NCI-H2081 (cell line): ENCODE measurements around the gene ST3GAL4.

Experiments used
- DNase-seq, 2 experiments: peaks; one replicate each; lab custom pipeline; 2025; lab: John Stamatoyannopoulos, UW

The ST3GAL4 gene

GRCh38 chr11:126426820-126427749 lies 71.6 kb downstream of the ST3GAL4 start:
- DNase-seq: no peak

DNA sequence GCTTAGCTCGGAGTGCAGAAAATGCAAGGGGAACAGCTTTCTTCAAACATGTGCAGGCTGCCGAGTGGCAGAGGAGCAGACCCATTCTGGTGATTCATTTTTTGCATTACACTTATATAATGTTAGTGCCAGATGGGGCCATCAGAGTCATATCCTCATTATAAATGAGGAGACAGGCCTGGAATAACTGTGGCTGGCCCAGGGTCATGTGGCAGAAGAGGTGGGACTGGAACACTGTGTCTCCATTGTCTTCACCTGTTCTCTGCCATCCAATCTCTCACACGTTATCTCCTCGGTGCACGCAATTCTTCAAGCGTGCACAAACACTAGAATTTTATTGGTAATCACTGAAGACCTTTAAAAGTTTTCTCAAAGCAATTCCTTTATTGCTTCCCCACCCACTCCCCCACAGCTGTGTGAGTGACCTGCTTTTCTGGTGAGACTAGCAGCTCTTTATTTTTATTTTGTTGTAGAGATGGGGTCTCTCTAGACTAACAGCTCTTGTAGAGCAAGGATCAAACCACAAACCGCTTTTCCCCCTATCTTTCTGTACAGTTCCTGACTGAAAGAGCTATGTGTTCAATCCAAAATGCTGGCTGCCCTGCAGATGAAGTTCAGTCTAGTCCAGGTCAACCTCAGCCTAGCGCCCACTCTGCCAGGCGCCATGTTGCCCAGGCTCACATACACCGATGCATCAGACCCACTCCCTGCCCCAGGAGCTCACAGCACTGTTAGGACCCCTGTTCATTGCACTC lies 75.3 kb downstream of the ST3GAL4 start:
- DNase-seq: no peak

GRCh38 chr11:126431401-126432064 lies 76.0 kb downstream of the ST3GAL4 start:
- no peak for DNase-seq

DNA sequence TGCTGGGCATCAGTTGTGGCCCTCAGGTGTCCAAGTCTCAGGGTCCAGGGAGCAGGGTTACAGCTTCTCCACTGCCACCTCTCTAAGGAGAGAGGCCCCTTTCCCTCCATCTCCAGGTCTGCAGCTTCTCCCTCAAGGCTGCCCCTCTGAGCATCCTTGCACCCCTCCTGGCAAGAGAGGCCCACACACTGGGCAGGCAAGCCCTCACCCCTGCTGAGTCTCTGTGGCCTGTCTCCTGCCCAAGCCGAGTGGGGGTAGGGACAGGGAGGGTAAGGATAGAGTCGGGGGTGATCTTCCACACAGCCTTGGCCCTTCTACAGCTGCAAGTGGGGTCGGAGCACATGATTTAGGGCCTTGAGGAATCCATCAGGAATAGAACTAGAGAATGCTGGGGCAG lies 76.6 kb downstream of the ST3GAL4 start:
- no peak for DNase-seq

GRCh38 chr11:126432525-126432924 lies 77.0 kb downstream of the ST3GAL4 start:
- no peak for DNase-seq

- DNase-seq: no peak
Measured at GRCh38 chr11:126433244-126433846, 77.9 kb downstream of the ST3GAL4 start.

GRCh38 chr11:126433989-126434949 lies 78.8 kb downstream of the ST3GAL4 start:
- DNase-seq: no peak

DNA sequence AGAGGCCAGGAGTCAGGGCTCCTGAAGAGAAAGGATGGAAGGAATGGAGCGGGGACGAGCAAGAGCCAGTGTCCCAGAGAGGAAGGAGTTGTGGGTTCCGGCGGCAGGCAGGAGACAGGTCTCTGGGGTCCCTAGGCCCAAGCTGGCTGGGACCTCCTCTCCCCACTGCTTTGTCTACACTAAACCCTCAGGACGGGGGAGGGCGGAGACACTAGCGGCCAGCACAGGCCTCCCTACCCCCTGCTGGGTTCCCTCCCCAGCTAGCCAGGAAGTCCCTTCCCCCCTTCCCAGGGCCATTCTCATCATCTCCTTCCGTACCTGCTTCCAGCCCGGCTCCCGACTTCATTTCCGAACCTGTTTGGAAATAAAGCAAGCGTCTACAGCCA lies 79.5 kb downstream of the ST3GAL4 start:
- DNase-seq: no peak

- no peak for DNase-seq
Measured at GRCh38 chr11:126436209-126436755, 80.8 kb downstream of the ST3GAL4 start.

DNA sequence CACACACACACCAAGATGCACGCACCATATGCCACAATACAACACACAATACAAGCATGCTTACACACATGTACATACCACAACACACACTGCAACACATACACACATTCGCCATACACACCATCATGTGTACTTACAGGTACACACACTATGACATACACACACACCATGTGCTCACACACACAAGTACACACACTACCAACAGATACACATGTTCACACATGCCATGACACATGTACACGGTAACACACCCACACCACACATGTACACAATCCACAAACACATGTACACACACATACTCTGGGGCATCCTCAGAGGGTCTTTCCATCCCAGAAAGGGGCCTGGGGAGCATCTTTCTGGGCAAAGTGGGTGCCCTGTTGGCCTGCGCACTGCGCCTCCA lies 82.2 kb downstream of the ST3GAL4 start:
- no peak for DNase-seq

DNA sequence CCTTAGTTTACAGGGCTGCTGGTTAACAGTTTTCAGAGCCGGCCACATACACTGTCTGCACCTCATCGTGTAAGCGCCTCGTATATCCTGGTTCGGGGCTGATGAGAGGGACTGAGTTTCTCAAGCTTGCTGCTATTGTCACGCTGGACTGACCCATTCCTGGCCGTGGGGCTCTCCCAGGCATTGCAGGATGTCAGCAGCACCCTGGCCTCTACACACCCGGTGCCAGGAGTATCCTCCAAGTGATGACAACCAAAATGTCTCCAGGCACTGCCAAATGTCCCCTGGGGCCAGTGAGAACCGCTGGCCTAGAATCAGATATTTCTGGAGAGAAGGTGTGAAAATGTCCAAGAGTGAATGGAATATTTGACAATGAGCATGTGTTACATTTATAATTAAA lies 82.8 kb downstream of the ST3GAL4 start:
- no peak for DNase-seq

DNA sequence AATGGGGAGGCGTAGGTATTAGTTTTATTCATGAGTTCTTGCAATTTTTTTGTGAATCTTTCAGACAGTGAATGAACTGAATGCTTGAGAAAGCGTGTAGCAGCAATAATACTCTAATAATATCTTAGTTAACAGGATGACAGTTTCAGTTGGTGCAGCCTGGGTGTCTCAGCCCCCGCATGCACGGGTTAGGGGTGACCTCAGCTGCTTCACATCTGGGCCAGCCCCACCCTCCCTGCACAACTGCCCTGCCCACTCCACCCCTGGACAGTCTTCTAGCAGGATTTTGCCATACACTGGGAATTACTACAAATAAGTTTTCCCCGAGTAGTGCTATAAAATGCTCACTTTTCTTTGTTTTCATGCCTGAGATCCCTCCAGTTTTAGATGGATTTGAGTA lies 83.2 kb downstream of the ST3GAL4 start:
- no peak for DNase-seq

- no peak for DNase-seq
Measured at GRCh38 chr11:126440276-126440675, 84.8 kb downstream of the ST3GAL4 start.

- peak; percentile 85 to 86 for DNase-seq
Measured at GRCh38 chr11:126440792-126441514, 85.5 kb downstream of the ST3GAL4 start.

DNA sequence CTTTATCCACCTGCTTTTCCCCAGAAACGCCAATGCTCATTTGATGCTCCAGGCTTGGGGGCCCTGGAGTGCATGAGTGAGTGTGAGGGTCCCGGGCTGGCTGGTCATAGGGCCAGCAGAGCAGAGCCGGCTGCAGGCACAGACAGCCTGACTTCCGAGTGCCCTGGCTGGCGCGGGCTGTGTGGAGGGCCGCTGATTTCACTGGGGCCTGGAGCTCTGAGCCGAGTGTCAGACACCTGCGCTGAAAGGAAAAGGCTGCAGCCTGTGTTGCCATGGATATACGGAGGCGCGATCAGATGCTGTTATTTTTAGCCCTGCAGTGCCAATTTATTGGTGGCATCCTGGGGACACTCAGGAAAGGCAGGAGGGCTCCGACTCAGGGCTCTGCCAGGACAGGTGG lies 87.6 kb downstream of the ST3GAL4 start:
- DNase-seq: peak; percentile 78 to 89

GRCh38 chr11:126444072-126444471 lies 88.6 kb downstream of the ST3GAL4 start:
- no peak for DNase-seq

DNA sequence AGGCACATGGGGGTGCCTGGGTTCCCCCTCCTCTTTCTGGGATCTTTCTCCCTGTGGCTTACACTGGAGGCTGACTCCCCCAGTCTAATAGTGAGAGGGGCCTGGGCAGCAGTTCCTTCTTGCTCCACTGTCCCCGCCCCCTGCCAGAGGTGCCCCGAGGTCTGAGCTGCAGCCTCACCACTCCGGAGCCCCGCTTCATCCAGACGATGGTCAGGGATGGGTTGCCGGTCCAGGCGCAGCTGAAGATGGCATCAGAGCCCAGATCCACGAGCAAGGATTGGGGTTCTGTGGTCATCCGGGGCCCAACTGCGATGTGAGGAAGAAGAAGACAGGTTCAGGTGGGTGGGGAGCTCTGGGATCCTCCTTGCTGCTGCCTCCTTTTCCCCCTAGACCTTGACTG lies 91.1 kb downstream of the ST3GAL4 start:
- DNase-seq: no peak

- DNase-seq: no peak
Measured at GRCh38 chr11:126450198-126450597, 94.7 kb downstream of the ST3GAL4 start.

- no peak for DNase-seq
Measured at GRCh38 chr11:126450806-126451205, 95.3 kb downstream of the ST3GAL4 start.

GRCh38 chr11:126451211-126451802 lies 95.8 kb downstream of the ST3GAL4 start:
- DNase-seq: no peak
